ENCODE results near the gene LLPH. TPM values are rescaled to one million over a fixed set of nuclear protein-coding genes. Genes with fewer than 3 reads are reported as not detected.
A peak's percentile ranks its signal among the peaks of the same experiment; 100 is the strongest.

LLPH gene
- total and polyA plus RNA-seq, 2 of the 13 experiments (the other 11 are each of a cell fraction or from before 2014, with no cell fraction given) = 4.2 to 25.6 TPM

- TF ChIP-seq ZNF292 (CRISPR knock-in tag; IDR thresholded peaks at IDR 0.05; ENCODE audit: borderline replicate concordance, low read depth) = no peak
- no peak for TF ChIP-seq ZFP41 (CRISPR knock-in tag; IDR thresholded peaks at IDR 0.05; ENCODE audit: borderline replicate concordance)
- TF ChIP-seq GLI4 (CRISPR knock-in tag; IDR thresholded peaks at IDR 0.05; ENCODE audit: borderline replicate concordance) = peak; percentile 57; the same call in 1 of the 2 replicates
- TF ChIP-seq ZNF343 (CRISPR knock-in tag; IDR thresholded peaks at IDR 0.05) = no peak
- TF ChIP-seq SMAD9 (CRISPR knock-in tag; IDR thresholded peaks at IDR 0.05) = no peak
- TF ChIP-seq ATF7 (IDR thresholded peaks at IDR 0.05) = no peak
- TF ChIP-seq ATF7 (CRISPR knock-in tag; IDR thresholded peaks at IDR 0.05) = no peak; the same call in 1 of the 2 replicates
- TF ChIP-seq GATAD2A (CRISPR knock-in tag; IDR thresholded peaks at IDR 0.05) = peak; percentile 12; the same call in 1 of the 2 replicates
- no peak for TF ChIP-seq PBX3 (CRISPR knock-in tag; IDR thresholded peaks at IDR 0.05; ENCODE audit: borderline replicate concordance)
- TF ChIP-seq ZNF703 (CRISPR knock-in tag; IDR thresholded peaks at IDR 0.05; ENCODE audit: borderline replicate concordance) = no peak
- no peak for TF ChIP-seq ZNF10 (CRISPR knock-in tag; IDR thresholded peaks at IDR 0.05; ENCODE audit: borderline replicate concordance, low read depth)
- no peak; the same call in 1 of the 2 replicates for TF ChIP-seq ZZZ3 (CRISPR knock-in tag; IDR thresholded peaks at IDR 0.05; ENCODE audit: borderline replicate concordance)
- TF ChIP-seq XBP1 (CRISPR knock-in tag; IDR thresholded peaks at IDR 0.05) = peak; percentile 57; the same call in 1 of the 2 replicates
- TF ChIP-seq E2F1 (CRISPR knock-in tag; IDR thresholded peaks at IDR 0.05) = no peak; the same call in 1 of the 2 replicates
- peak; percentile 71; the same call in 1 of the 2 replicates for TF ChIP-seq KDM3A (CRISPR knock-in tag; IDR thresholded peaks at IDR 0.05; ENCODE audit: low read depth)
- TF ChIP-seq ZNF230 (CRISPR knock-in tag; IDR thresholded peaks at IDR 0.05) = peak; percentile 83; the same call in 1 of the 2 replicates
- TF ChIP-seq PHF5A (CRISPR knock-in tag; IDR thresholded peaks at IDR 0.05; ENCODE audit: low read depth, unreplicated experiment) = no peak
- TF ChIP-seq, protein P1, sequence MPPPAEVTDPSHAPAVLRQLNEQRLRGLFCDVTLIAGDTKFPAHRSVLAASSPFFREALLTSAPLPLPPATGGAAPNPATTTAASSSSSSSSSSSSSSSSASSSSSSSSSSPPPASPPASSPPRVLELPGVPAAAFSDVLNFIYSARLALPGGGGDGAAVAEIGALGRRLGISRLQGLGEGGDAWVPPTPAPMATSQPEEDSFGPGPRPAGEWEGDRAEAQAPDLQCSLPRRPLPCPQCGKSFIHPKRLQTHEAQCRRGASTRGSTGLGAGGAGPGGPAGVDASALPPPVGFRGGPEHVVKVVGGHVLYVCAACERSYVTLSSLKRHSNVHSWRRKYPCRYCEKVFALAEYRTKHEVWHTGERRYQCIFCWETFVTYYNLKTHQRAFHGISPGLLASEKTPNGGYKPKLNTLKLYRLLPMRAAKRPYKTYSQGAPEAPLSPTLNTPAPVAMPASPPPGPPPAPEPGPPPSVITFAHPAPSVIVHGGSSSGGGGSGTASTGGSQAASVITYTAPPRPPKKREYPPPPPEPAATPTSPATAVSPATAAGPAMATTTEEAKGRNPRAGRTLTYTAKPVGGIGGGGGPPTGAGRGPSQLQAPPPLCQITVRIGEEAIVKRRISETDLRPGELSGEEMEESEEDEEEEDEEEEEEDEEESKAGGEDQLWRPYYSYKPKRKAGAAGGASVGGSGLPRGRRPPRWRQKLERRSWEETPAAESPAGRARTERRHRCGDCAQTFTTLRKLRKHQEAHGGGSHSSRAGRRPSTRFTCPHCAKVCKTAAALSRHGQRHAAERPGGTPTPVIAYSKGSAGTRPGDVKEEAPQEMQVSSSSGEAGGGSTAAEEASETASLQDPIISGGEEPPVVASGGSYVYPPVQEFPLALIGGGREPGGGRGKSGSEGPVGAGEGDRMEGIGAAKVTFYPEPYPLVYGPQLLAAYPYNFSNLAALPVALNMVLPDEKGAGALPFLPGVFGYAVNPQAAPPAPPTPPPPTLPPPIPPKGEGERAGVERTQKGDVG (CRISPR knock-in tag; IDR thresholded peaks at IDR 0.05; ENCODE audit: borderline replicate concordance) = no peak
- TF ChIP-seq ZBTB43 (CRISPR knock-in tag; conservative IDR thresholded peaks at IDR 0.05) = no peak
- TF ChIP-seq DDIT3 (CRISPR knock-in tag; IDR thresholded peaks at IDR 0.05) = no peak
- TF ChIP-seq CBX2 (IDR thresholded peaks at IDR 0.05; ENCODE audit: low read depth, low read length) = no peak
- no peak for TF ChIP-seq CBX2 (CRISPR knock-in tag; IDR thresholded peaks at IDR 0.05; ENCODE audit: low read depth)
- TF ChIP-seq ZNF484 (CRISPR knock-in tag; IDR thresholded peaks at IDR 0.05; ENCODE audit: borderline replicate concordance, low read depth) = no peak
Observed at GRCh38 chr12:66130267-66131066, at the start of gene LLPH (continued).
